Eye (tissue), 1 donor: ENCODE results near the gene GAGE12G.
"Not testable (repeated sequence)": the region's sequence is repeated elsewhere in the genome, so short reads cannot be mapped to it uniquely, and the experiment has no call there.

Experiments
- DNase-seq: peaks from one replicate; pipeline ENCODE4 v3.0.0-alpha.2; 2015

GAGE12G gene

GRCh38 chrX:49570100-49570499 is at the start of gene GAGE12G:
GAGE12G (plus strand) TSS chrX:49570400; CDS start chrX:49571555, 1,155 bp downstream.
- DNase-seq, result not testable (repeated sequence)

DNA sequence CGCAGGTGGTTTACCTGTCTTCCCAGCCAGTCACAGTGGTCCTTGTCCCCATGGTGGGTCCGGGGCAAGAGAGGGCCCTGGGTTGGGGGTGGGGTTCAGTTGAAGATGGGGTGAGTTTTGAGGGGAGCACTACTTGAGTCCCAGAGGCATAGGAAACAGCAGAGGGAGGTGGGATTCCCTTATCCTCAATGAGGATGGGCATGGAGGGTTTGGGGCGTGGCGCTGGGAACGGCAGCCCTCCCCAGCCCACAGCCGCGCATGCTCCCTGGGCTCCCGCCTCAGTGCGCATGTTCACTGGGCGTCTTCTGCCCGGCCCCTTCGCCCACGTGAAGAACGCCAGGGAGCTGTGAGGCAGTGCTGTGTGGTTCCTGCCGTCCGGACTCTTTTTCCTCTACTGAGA is 38.3 kb upstream of the GAGE12G start, which contains the start of gene GAGE12C:
Gene GAGE12C (plus strand): TSS at position 301 of the 400 bp plus-strand sequence. CDS start 1,155 bp downstream, outside the sequence.
- DNase-seq, result not testable (repeated sequence)

DNA sequence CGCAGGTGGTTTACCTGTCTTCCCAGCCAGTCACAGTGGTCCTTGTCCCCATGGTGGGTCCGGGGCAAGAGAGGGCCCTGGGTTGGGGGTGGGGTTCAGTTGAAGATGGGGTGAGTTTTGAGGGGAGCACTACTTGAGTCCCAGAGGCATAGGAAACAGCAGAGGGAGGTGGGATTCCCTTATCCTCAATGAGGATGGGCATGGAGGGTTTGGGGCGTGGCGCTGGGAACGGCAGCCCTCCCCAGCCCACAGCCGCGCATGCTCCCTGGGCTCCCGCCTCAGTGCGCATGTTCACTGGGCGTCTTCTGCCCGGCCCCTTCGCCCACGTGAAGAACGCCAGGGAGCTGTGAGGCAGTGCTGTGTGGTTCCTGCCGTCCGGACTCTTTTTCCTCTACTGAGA is 28.8 kb upstream of the GAGE12G start, which contains the start of gene GAGE12D:
Gene GAGE12D (plus strand): TSS at position 301 of the 400 bp plus-strand sequence. CDS start 1,155 bp downstream, outside the sequence.
- DNase-seq, result not testable (repeated sequence)

DNA sequence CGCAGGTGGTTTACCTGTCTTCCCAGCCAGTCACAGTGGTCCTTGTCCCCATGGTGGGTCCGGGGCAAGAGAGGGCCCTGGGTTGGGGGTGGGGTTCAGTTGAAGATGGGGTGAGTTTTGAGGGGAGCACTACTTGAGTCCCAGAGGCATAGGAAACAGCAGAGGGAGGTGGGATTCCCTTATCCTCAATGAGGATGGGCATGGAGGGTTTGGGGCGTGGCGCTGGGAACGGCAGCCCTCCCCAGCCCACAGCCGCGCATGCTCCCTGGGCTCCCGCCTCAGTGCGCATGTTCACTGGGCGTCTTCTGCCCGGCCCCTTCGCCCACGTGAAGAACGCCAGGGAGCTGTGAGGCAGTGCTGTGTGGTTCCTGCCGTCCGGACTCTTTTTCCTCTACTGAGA is 19.2 kb upstream of the GAGE12G start, which contains the start of gene GAGE12E:
Gene GAGE12E (plus strand): TSS at position 301 of the 400 bp plus-strand sequence. CDS start 1,155 bp downstream, outside the sequence.
- not testable (repeated sequence) for DNase-seq

GRCh38 chrX:49560542-49560941 is 9.7 kb upstream of the GAGE12G start, which contains the start of gene GAGE12F:
GAGE12F (plus strand) TSS chrX:49560842; CDS start chrX:49561997, 1,155 bp downstream.
- not testable (repeated sequence) for DNase-seq

DNA sequence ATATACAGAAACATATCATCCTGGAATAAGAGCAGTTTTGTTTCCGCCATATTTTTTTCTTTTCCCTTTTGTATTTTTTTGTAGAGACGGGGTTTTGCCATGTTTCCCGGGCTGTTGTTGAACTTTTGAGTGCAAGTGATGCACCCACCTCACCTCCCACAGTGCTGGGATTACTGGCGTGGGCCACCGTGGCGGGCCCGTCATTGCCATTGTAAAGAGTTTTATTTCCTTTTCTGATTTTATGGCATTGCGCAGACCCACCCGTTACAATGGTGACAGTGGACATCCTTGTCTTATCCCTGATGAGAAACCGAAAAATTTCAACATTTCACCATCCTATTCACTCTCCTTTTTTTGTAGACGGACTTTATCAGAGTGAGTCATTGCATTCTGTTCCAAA is 1.5 kb upstream of the GAGE12G start:
- DNase-seq, result not testable (repeated sequence)

DNA sequence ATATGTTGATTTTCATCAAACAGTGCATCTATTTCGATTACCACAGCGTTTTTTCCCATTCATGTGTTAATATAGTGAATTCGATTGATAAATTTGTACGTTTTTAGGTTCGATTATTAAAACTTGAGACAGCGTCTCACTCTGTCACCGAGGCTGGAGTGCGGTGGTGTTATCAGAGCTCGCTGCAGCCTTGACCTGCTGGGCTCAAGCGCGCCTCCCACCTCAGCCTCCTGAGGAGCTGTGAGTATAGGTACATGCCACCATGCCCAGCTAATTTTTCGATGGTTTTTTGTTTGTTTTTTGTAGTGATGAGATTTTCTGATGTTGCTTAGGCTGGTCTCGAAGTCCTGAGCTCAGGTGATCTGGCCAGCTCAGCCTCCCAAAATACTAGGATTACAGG is 1.0 kb upstream of the GAGE12G start:
- DNase-seq, result not testable (repeated sequence)

DNA sequence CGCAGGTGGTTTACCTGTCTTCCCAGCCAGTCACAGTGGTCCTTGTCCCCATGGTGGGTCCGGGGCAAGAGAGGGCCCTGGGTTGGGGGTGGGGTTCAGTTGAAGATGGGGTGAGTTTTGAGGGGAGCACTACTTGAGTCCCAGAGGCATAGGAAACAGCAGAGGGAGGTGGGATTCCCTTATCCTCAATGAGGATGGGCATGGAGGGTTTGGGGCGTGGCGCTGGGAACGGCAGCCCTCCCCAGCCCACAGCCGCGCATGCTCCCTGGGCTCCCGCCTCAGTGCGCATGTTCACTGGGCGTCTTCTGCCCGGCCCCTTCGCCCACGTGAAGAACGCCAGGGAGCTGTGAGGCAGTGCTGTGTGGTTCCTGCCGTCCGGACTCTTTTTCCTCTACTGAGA is 9.4 kb downstream of the GAGE12G start, which contains the start of gene GAGE12H:
Gene GAGE12H (plus strand): TSS at position 301 of the 400 bp plus-strand sequence. CDS start 1,155 bp downstream, outside the sequence.
- DNase-seq, result not testable (repeated sequence)

DNA sequence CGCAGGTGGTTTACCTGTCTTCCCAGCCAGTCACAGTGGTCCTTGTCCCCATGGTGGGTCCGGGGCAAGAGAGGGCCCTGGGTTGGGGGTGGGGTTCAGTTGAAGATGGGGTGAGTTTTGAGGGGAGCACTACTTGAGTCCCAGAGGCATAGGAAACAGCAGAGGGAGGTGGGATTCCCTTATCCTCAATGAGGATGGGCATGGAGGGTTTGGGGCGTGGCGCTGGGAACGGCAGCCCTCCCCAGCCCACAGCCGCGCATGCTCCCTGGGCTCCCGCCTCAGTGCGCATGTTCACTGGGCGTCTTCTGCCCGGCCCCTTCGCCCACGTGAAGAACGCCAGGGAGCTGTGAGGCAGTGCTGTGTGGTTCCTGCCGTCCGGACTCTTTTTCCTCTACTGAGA is 19.0 kb downstream of the GAGE12G start, which contains the start of gene GAGE2A:
Gene GAGE2A (plus strand): TSS at position 301 of the 400 bp plus-strand sequence. CDS start 1,155 bp downstream, outside the sequence.
- DNase-seq, result not testable (repeated sequence)

DNA sequence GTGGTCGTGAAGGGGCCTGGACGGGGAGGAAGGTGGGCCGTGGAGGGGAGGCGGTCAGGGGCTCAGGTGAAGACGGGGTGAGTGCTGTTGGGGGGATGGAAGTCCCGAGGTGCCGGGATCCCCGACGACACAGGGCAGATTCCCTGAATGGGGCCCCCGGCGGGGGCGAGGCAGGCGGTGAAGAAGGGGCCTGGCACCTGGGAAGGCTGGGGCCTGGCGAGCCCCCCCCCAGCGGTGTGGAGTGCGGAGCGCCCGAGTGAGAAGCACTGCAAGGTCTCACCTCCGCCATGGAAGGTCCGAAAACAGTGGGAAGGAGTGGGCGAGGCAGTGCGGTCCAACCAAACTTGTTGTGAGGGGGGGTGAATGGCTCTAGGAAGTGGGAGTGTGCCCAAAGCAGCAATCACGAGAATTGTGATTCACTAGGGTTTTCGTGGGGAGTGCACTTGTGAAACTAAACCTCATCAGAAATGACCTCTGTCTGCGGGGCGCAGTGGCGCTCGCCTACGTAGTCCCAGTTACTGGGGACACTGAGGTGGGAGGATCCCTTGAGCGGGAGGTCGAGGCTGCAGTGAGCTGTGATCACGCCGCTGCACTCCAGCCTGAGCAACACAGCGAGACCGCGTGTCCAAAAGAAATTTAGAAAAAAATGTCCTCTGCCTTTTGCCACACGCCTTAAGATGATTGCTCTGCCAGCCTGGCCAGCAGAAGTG is 19.7 kb downstream of the GAGE12G start:
- not testable (repeated sequence) for DNase-seq

DNA sequence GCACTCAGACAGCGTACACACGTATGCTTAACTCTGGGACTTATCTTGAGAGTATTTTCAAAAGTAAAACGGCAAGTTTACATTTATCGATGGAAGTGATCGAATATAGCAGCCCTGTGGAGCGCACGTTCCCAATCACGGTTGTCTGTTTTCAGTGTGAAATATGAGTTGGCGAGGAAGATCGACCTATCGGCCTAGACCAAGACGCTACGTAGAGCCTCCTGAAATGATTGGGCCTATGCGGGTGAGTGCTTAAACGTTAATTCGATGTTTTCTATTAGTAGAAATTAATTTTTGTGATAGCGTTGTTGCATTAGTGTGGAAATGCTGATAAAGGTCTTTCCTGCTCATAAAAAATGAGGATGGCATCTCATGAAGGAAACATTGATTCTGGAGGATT is 20.3 kb downstream of the GAGE12G start:
- DNase-seq, result not testable (repeated sequence)

GRCh38 chrX:49598720-49599119 is 28.5 kb downstream of the GAGE12G start, which contains the start of gene GAGE1:
GAGE1 (plus strand) TSS chrX:49599020; CDS start chrX:49600175, 1,155 bp downstream.
- DNase-seq, result not testable (repeated sequence)

GRCh38 chrX:49610718-49611310 is 40.6 kb downstream of the GAGE12G start:
- no peak for DNase-seq

- no peak for DNase-seq
Observed at GRCh38 chrX:49618574-49618973, 48.4 kb downstream of the GAGE12G start.
